ENCODE measurements around the gene GPR107.

GPR107 gene

GRCh38 chr9:130084337-130084736 is 30.6 kb downstream of the GPR107 start:
- in situ Hi-C loops (cut with HindIII; ENCODE audit: low pct_unique_long_range_greater_than_20kb, low sequenced_read_pairs): no loop called here
- TF ChIP-seq JUND (IDR thresholded peaks at IDR 0.05; ENCODE audit: low read depth): no peak
- DNase-seq (ENCODE audit: low read depth in 1 of 2, low spot score in 1 of 2): no peak

GRCh38 chr9:130088051-130088450 is 34.3 kb downstream of the GPR107 start:
- no peak for TF ChIP-seq JUND (IDR thresholded peaks at IDR 0.05; ENCODE audit: low read depth)
- no peak for DNase-seq (ENCODE audit: low read depth in 1 of 2, low spot score in 1 of 2)
- in situ Hi-C loops (cut with HindIII; ENCODE audit: low pct_unique_long_range_greater_than_20kb, low sequenced_read_pairs): no loop called here

- in situ Hi-C loops (cut with HindIII; ENCODE audit: low pct_unique_long_range_greater_than_20kb, low sequenced_read_pairs): no loop called here
- DNase-seq (ENCODE audit: low read depth in 1 of 2, low spot score in 1 of 2): no peak
- TF ChIP-seq JUND (IDR thresholded peaks at IDR 0.05; ENCODE audit: low read depth): no peak
Measured at GRCh38 chr9:130089141-130089540, 35.4 kb downstream of the GPR107 start.

DNA sequence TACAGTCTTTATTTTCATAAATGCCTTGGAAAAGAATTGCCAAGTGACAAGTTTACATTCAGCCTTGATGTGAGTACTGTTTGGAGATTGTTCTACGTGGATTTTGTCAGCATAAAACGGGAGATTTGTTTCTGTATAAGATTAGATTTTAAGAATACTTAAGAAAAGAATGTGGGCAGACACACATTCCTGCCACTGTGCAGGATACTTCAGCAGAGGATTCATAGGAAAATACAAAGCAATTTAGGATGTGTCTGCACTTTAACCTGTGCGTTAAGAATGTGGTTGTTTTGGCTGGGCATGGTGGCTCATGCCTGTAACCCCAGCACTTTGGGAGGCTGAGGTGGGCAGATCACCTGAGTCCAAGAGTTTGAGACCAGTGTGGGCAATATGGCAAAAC is 37.2 kb downstream of the GPR107 start:
- in situ Hi-C loops (cut with HindIII; ENCODE audit: low pct_unique_long_range_greater_than_20kb, low sequenced_read_pairs): no loop called here
- no peak for DNase-seq (ENCODE audit: low read depth in 1 of 2, low spot score in 1 of 2)

GRCh38 chr9:130092910-130093309 is 39.2 kb downstream of the GPR107 start:
- in situ Hi-C loops (cut with HindIII; ENCODE audit: low pct_unique_long_range_greater_than_20kb, low sequenced_read_pairs): no loop called here
- TF ChIP-seq JUND (IDR thresholded peaks at IDR 0.05; ENCODE audit: low read depth): no peak
- DNase-seq (ENCODE audit: low read depth in 1 of 2, low spot score in 1 of 2): no peak

More for the DNA sequence above, 37.2 kb downstream of the GPR107 start:
- TF ChIP-seq JUND (IDR thresholded peaks at IDR 0.05; ENCODE audit: low read depth): no peak

- TF ChIP-seq JUND (IDR thresholded peaks at IDR 0.05; ENCODE audit: low read depth): no peak
- no peak for DNase-seq (ENCODE audit: low read depth in 1 of 2, low spot score in 1 of 2)
- in situ Hi-C loops (cut with HindIII; ENCODE audit: low pct_unique_long_range_greater_than_20kb, low sequenced_read_pairs): no loop called here
Measured at GRCh38 chr9:130095872-130096271, 42.2 kb downstream of the GPR107 start.

DNA sequence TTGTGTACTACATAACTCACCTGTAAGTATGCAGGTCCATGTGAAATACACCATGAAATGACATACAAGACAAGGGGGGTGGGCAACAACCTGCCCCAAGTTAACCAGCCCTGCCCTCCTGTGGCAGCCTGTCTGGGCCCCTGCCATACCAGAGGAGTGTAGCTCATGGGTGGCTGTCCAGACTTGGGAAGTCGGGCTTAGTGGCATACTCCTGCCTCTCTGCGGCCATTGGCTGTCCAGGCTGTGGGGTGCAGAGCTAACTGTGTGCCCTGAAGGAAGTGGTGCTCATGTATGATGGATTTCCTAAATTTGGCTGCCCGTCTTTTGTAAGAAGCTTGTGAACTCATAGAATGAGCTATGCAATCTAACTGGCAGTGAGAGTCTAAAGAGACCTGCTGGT is 47.0 kb downstream of the GPR107 start:
- TF ChIP-seq JUND (IDR thresholded peaks at IDR 0.05; ENCODE audit: low read depth): no peak
- DNase-seq (ENCODE audit: low read depth in 1 of 2, low spot score in 1 of 2): no peak
- in situ Hi-C loops (cut with HindIII; ENCODE audit: low pct_unique_long_range_greater_than_20kb, low sequenced_read_pairs): no loop called here

- TF ChIP-seq JUND (IDR thresholded peaks at IDR 0.05; ENCODE audit: low read depth): no peak
- no peak for DNase-seq (ENCODE audit: low read depth in 1 of 2, low spot score in 1 of 2)
- in situ Hi-C loops (cut with HindIII; ENCODE audit: low pct_unique_long_range_greater_than_20kb, low sequenced_read_pairs): no loop called here
Measured at GRCh38 chr9:130101915-130102314, 48.2 kb downstream of the GPR107 start.

- no peak for TF ChIP-seq JUND (IDR thresholded peaks at IDR 0.05; ENCODE audit: low read depth)
- in situ Hi-C loops (cut with HindIII; ENCODE audit: low pct_unique_long_range_greater_than_20kb, low sequenced_read_pairs): no loop called here
- no peak for DNase-seq (ENCODE audit: low read depth in 1 of 2, low spot score in 1 of 2)
Measured at GRCh38 chr9:130104491-130105193, 50.9 kb downstream of the GPR107 start.

DNA sequence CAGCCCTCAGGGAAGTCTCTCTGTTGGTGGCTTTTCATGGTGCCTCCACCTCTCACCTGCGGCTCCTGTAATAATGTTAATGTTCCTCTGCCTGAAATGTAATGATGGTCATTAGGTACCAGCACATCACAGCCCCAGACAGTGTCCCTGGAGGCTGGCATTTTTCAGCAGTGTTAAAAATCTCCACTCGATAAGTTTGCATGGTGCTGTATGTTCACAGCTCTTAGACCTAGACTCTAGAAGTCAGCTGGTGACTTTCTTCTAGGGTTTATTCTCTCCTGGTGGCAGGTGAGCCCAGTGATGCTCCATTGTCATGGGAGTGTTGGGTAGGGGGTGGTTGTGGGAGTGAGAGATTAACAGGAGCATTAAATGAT is 53.1 kb downstream of the GPR107 start:
- in situ Hi-C loops (cut with HindIII; ENCODE audit: low pct_unique_long_range_greater_than_20kb, low sequenced_read_pairs): no loop called here
- DNase-seq (ENCODE audit: low read depth in 1 of 2, low spot score in 1 of 2): no peak
- TF ChIP-seq JUND (IDR thresholded peaks at IDR 0.05; ENCODE audit: low read depth): no peak

DNA sequence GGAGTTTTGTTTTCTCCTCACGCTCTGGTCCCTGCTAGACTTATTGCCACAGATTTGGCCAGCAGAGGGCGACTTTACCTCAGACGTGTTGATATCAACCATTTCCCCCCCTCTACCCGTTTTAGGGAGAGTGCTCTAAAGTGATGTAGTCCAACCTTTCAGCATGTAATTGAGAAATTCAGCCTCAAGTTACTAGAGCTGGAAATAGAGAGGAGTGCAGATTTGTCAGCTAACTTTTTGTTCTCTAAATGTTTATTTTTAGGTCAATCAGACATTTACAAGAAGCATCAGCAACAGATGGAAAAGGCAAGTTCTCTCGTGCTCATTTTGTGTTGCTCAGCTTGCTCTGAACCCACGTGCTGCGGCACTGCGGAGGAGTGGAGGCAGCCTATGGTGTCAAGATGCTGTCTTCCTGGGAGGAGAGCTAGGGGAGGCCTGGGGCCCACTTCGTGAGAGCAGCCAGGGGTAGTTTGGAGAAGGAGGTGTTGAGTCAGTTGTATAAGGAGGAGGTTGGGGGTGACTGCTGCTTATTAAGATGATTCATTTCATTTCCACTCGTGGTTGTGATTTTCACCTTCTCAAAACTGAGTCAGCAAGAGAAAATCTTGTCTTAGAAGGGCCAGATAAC is 53.6 kb downstream of the GPR107 start:
- no peak for TF ChIP-seq JUND (IDR thresholded peaks at IDR 0.05; ENCODE audit: low read depth)
- in situ Hi-C loops (cut with HindIII; ENCODE audit: low pct_unique_long_range_greater_than_20kb, low sequenced_read_pairs): no loop called here
- DNase-seq (ENCODE audit: low read depth in 1 of 2, low spot score in 1 of 2): peak; percentile 40 to 85

- in situ Hi-C loops (cut with HindIII; ENCODE audit: low pct_unique_long_range_greater_than_20kb, low sequenced_read_pairs): no loop called here
Measured at GRCh38 chr9:130107955-130108354, 54.2 kb downstream of the GPR107 start.

GRCh38 chr9:130110166-130110565 is 56.5 kb downstream of the GPR107 start:
- TF ChIP-seq JUND (IDR thresholded peaks at IDR 0.05; ENCODE audit: low read depth): no peak
- in situ Hi-C loops (cut with HindIII; ENCODE audit: low pct_unique_long_range_greater_than_20kb, low sequenced_read_pairs): no loop called here
- DNase-seq (ENCODE audit: low read depth in 1 of 2, low spot score in 1 of 2): peak in 1 of 2 experiments; percentile 13

More at GRCh38 chr9:130107955-130108354, 54.2 kb downstream of the GPR107 start:
- no peak for DNase-seq (ENCODE audit: low read depth in 1 of 2, low spot score in 1 of 2)
- no peak for TF ChIP-seq JUND (IDR thresholded peaks at IDR 0.05; ENCODE audit: low read depth)

All from T47D (cell line).